HEK293 (cell line): ENCODE measurements around the gene C17orf107.

Experiments used
- CTCF ChIP-seq: fragments of 450-650 bp; formaldehyde crosslinking; IDR thresholded peaks from 2 replicates; pipeline ENCODE4 v1.5.1; 2016; ENCODE audit warnings: missing biosample characterization, missing genetic modification characterization
- HOXD13 ChIP-seq: sonication (generic); formaldehyde crosslinking; IDR thresholded peaks from 2 replicates; pipeline ENCODE4 v1.8.0; 2022; ENCODE audit warnings: missing genetic modification reagents, borderline replicate concordance
- KLF8 ChIP-seq: fragments of 450-650 bp; formaldehyde crosslinking; IDR thresholded peaks from 2 replicates; pipeline ENCODE4 v1.5.1; 2016; ENCODE audit warnings: missing biosample characterization, missing genetic modification characterization
- PBX3 ChIP-seq: sonication (generic); formaldehyde crosslinking; IDR thresholded peaks from 2 replicates; pipeline ENCODE4 v1.8.1; 2022; ENCODE audit warnings: mild to moderate bottlenecking, moderate library complexity, missing genetic modification reagents
- RBAK ChIP-seq: fragments of 450-650 bp; formaldehyde crosslinking; IDR thresholded peaks from 2 replicates; pipeline ENCODE4 v1.5.1; 2016; ENCODE audit warnings: missing biosample characterization, missing genetic modification characterization
- TCF7L2 ChIP-seq: IDR thresholded peaks from 2 replicates; pipeline ENCODE4 v1.6.1; 2011; ENCODE audit warnings: low read depth, mild to moderate bottlenecking, inconsistent platforms, low read length, moderate library complexity, borderline replicate concordance
- ZNF121 ChIP-seq: fragments of 450-650 bp; formaldehyde crosslinking; IDR thresholded peaks from 2 replicates; pipeline ENCODE4 v1.5.1; 2016; ENCODE audit warnings: missing biosample characterization, missing genetic modification characterization
- ZNF24 ChIP-seq: fragments of 450-650 bp; formaldehyde crosslinking; IDR thresholded peaks from 2 replicates; pipeline ENCODE4 v1.5.1; 2016; ENCODE audit warnings: missing biosample characterization, missing genetic modification characterization
- ZNF302 ChIP-seq: fragments of 450-650 bp; formaldehyde crosslinking; IDR thresholded peaks from 2 replicates; pipeline ENCODE4 v1.5.1; 2016; ENCODE audit warnings: missing biosample characterization, missing genetic modification characterization, low read depth
- ZNF311 ChIP-seq: fragments of 450-650 bp; formaldehyde crosslinking; IDR thresholded peaks from 2 replicates; pipeline ENCODE4 v1.5.1; 2017; ENCODE audit warnings: missing biosample characterization, missing genetic modification characterization, borderline replicate concordance
- ZNF335 ChIP-seq: fragments of 450-650 bp; formaldehyde crosslinking; conservative IDR thresholded peaks from 2 replicates; pipeline ENCODE4 v1.5.1; 2016; ENCODE audit warnings: missing biosample characterization, missing genetic modification characterization
- ZNF501 ChIP-seq: fragments of 450-650 bp; formaldehyde crosslinking; IDR thresholded peaks from 2 replicates; pipeline ENCODE4 v1.5.1; 2016; ENCODE audit warnings: missing biosample characterization, missing genetic modification characterization
- ZNF561 ChIP-seq: fragments of 450-650 bp; IDR thresholded peaks from 2 replicates; pipeline ENCODE4 v1.5.1; 2018; ENCODE audit warnings: missing biosample characterization, missing genetic modification characterization, borderline replicate concordance

GRCh38 chr17:4908301-4908700, 9.0 kb downstream of the C17orf107 start:
- TF ChIP-seq PBX3 (CRISPR knock-in tag) (no peak), ZNF335 (tag by site-specific recombination) (no peak), ZNF311 (tag by site-specific recombination) (no peak), HOXD13 (CRISPR knock-in tag) (no peak), CTCF (tag by site-specific recombination) (no peak), KLF8 (no peak), ZNF24 (no peak), ZNF302 (tag by site-specific recombination) (no peak), ZNF501 (no peak), ZNF561 (tag by site-specific recombination) (no peak), RBAK (tag by site-specific recombination) (no peak), ZNF121 (tag by site-specific recombination) (no peak), TCF7L2 (no peak)
